GM19238 (cell line): ENCODE data around the gene ANKS3.

ENCODE experiments used
- DNase-seq: peaks from one replicate; pipeline ENCODE4 v3.0.0; 2011; ENCODE audit warnings: low spot score; ENCODE audit not compliant: insufficient read length

ANKS3 gene

DNA sequence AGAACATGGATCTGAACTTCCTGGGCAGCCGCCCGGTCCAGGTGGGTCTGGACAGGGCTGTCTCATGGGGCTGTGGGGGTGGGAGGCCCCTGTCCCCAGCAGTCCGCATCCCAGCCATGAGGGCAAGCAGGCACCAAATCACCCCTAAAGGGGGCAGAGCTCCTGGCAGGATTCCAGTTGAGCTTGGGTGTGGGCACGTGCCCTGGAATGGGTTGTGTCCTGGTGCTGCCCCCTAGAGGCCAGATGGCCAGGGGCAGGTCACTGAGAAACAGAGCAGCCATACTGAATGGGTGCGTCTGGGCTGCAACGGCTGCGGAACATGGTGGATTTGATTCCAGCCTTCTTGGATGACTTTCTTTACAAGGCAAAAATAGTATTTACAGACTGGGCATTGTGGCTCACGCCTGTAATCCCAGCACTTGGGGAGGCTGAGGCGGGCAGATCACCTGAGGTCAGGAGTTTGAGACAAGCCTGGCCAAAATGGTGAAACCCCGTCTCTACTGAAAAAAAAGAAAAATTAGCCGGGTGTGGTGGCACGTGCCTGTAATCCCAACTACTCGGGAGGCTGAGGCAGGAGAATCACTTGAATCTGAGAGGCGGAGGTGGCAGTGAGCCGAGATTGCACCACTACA lies 83.5 kb downstream of the ANKS3 start:
- peak; percentile 68 for DNase-seq

DNA sequence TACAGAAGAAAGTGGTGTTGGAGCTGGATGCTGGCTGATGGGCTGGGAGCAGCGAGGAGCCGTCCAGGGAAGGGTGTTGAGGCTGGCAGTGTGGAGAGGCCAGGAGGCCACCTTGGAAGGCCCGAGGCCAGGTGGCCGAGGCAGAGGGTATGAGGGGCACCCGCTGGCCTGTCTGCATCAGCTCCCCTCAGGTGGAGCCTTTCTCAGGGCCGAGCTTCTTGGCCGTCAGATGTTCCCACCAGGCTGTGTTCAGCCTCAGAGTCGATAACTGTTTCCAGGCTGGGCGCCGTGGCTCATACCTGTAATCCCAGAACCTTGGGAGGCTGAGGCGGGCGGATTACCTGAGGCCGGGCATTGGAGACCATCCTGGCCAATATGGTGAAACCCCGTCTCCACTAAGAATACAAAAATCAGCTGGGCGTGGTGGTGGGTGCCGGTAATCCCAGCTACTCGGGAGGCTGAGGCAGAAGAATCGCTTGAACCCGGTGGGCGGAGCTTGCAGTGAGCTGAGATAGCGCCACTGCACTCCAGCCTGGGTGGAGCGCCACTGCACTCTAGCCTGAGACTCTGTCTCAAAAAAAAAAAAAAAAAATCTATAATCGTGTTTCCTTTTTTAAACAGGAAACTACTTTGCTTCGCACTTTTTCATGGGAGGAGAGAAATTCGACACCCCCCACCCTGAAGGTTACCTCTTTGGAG lies 84.2 kb downstream of the ANKS3 start:
- no peak for DNase-seq

DNA sequence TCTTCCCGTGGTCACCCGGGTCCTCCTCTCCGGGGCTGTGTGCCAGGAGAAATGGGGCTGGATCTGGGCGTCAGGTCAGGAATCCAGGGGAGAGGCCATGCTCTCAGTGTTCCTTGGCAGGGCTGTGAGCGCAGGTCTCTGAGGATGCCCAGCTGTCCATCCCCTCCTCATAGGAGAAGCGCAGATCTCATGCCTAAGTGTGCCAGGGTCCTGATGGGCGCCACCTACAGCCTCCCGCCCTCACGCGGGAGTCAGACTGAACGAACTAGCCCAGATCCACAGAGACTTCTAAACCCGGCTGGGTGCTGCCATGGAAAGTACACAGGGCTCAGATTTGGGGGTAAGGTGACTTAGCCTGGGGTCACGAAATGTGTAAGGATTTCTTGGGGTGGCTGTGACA lies 85.2 kb downstream of the ANKS3 start:
- DNase-seq, result no peak

DNA sequence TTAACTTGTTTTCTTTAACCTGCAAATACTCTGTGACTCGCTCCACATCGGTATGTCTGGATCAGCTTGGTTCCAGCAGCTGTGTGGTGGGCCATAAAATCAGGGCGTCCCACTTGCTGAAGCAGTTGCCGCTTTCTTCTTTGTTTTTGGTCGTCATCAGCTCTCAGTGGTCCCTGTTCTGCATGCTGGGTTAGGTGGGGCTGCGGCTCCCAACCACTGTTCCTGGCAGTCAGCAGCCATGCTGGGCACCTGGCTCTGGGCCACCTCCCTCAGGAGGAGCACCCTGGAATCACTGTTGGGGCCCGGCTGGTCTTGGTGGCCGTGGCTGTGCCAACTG lies 86.5 kb downstream of the ANKS3 start:
- DNase-seq, result no peak

DNA sequence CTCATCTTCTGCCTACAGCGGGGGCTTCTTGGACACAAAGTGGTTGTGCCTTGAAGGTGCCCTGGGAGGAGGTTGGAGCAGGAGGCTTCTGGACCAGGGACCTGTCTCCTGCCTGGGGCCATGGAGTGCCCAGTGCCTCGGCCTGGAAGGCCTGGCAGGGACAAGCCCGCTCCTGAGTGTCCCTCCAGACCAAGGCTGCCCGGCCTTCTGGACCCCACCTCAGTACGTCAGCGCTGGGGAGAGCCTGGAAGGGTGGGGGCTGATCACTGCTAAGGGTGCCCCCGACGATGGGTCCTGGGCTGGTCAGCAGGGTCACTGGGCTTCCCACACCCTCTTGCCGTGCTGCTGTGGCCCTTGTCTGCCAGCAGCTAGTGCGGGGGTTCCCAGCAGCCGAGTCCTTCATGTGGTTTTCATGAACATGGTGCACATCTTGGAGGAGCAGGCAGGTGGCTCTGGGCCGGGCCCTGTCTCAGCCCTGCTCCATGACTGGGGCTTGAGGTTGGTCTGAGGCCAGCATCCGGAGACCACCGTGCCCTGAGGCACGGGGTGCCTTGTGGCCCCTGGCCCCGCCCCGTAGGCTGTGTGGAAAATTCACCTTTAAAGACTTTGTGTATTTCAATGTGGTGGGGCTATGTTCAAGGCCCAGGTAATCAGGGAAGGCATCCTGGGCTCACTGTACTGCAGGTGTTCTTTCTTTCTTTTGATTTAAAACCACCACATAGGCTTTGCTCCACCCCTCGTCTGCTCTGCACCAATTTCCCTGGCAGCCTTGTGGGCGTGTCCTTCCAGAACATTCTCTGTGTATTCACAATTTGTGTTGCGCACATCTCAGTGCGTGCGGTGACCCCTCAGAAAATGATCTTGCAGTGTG lies 87.1 kb downstream of the ANKS3 start:
- no peak for DNase-seq
